Neural progenitor cell (in vitro differentiated cells): ENCODE data around the gene PEPD. TPM values are rescaled to one million over a fixed set of nuclear protein-coding genes. Genes with fewer than 3 reads are reported as not detected.

Source experiments
- DNase-seq: peaks from one replicate; pipeline ENCODE4 v3.0.0-alpha.2; 2016; ENCODE audit warnings: low spot score
- H2AFZ ChIP-seq: fragments of 200-600 bp; sonication (generic); replicated peaks from 2 replicates; pipeline ENCODE4 v1.6.1; 2016; ENCODE audit warnings: antibody characterized with exemption
- H3F3A ChIP-seq: fragments of 200-600 bp; sonication (generic); 2 replicates; pipeline ENCODE4 v1.6.1; 2016; ENCODE audit warnings: antibody characterized with exemption, low read depth
- H3K27ac ChIP-seq: fragments of 200-600 bp; sonication (generic); 2 replicates; pipeline ENCODE4 v1.5.1; 2016; ENCODE audit warnings: mild to moderate bottlenecking
- H3K27me3 ChIP-seq: fragments of 200-600 bp; sonication (generic); 2 replicates; pipeline ENCODE4 v1.6.1; 2016; ENCODE audit warnings: mild to moderate bottlenecking, moderate library complexity
- H3K36me3 ChIP-seq: fragments of 200-600 bp; sonication (generic); 2 replicates; pipeline ENCODE4 v1.5.1; 2016
- H3K4me1 ChIP-seq: fragments of 200-600 bp; sonication (generic); 2 replicates; pipeline ENCODE4 v1.6.1; 2016; ENCODE audit warnings: mixed run types
- H3K4me2 ChIP-seq: fragments of 200-600 bp; sonication (generic); 2 replicates; pipeline ENCODE4 v1.6.1; 2016
- H3K4me3 ChIP-seq: fragments of 200-600 bp; sonication (generic); 2 replicates; pipeline ENCODE4 v1.5.1; 2016
- H3K79me2 ChIP-seq: fragments of 200-600 bp; sonication (generic); 2 replicates; pipeline ENCODE4 v1.6.1; 2016; ENCODE audit warnings: low read depth
- H3K9ac ChIP-seq: fragments of 200-600 bp; sonication (generic); 2 replicates; pipeline ENCODE4 v1.6.1; 2016
- H3K9me3 ChIP-seq: fragments of 200-600 bp; sonication (generic); 2 replicates; pipeline ENCODE4 v1.5.1; 2016; ENCODE audit warnings: low read depth
- H4K20me1 ChIP-seq: fragments of 200-600 bp; sonication (generic); 2 replicates; pipeline ENCODE4 v1.6.1; 2016; ENCODE audit warnings: low read depth
- H3K27ac Mint-ChIP-seq: 3 replicates; pipeline ENCODE4 v1.8.0; 2021; ENCODE audit warnings: mixed read lengths
- H3K27me3 Mint-ChIP-seq: 2 replicates; pipeline ENCODE4 v1.8.0; 2022; ENCODE audit warnings: low read depth, mild to moderate bottlenecking, inconsistent platforms, moderate library complexity, mixed read lengths; ENCODE audit not compliant: insufficient read depth
- H3K36me3 Mint-ChIP-seq: 3 replicates; pipeline ENCODE4 v1.8.0; 2021; ENCODE audit warnings: mixed read lengths
- H3K4me1 Mint-ChIP-seq: 3 replicates; pipeline ENCODE4 v1.8.0; 2021; ENCODE audit warnings: mixed read lengths
- H3K4me3 Mint-ChIP-seq: 3 replicates; pipeline ENCODE4 v1.8.0; 2021; ENCODE audit warnings: mild to moderate bottlenecking, moderate library complexity, mixed read lengths
- H3K9me3 Mint-ChIP-seq: 3 replicates; pipeline ENCODE4 v1.8.0; 2020; ENCODE audit warnings: mixed read lengths
- CTCF ChIP-seq: fragments of 200-600 bp; sonication (generic); IDR thresholded peaks from 2 replicates; pipeline ENCODE4 v1.5.1; 2017; ENCODE audit warnings: antibody characterized with exemption, mild to moderate bottlenecking
- EZH2 ChIP-seq: fragments of 200-600 bp; sonication (generic); IDR thresholded peaks from 2 replicates; pipeline ENCODE4 v1.6.1; 2017; ENCODE audit warnings: antibody characterized with exemption, mild to moderate bottlenecking, moderate library complexity
- EZH2phosphoT487 ChIP-seq: fragments of 200-600 bp; sonication (generic); IDR thresholded peaks from 2 replicates; pipeline ENCODE4 v1.6.1; 2017; ENCODE audit warnings: antibody characterized with exemption
- total RNA-seq: library from RNA; depleted of rRNA; stranded (reverse); fragments of >200 nt; gene quantifications from 2 replicates; pipeline ENCODE4 v1.2.3, GENCODE V29; 2015; ENCODE audit warnings: low replicate concordance

PEPD gene
- total RNA-seq, 1 donor from 2014 or later = 47.0 TPM

DNA sequence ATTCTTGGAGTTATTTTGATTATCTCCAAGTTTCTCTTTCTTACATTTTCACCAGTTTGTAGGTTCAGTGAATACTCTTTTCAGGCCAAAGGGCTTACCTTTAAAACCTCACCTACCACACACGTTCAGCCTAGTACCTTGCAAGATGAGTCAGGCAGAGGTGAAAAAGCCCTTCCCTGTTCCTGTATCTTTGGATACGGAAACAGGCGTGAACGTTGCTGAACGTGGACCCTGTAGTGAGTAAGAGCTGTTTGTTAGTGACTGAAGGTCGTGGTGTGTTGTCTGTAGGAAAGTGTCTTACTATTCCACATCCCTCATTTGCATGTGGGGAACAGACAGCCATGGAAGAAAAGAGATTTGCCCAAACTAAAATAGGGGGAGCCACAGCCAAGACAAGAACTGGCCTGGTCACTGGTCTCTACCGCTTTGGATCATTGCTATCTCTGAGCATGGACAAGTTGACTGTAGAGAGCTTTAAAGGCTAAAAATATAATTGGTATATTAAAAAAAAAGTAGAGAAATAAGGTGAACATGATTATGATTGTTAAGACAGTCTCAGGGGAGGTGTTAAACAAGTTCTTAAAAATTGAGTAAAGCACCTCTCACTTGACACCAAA is 144.5 kb downstream of the PEPD start:
- Histone ChIP-seq H3K27me3 (peaks cover 6% of the 10 kb centered on the region), H3K36me3 (no peaks in the 10 kb centered on the region), H3K4me1 (peaks cover 47% of the 10 kb centered on the region), H3K9ac (no peak overlapping the region), H2AFZ (no peak overlapping the region), H3K4me2 (peak overlapping the region; percentile 57), H4K20me1 (peaks cover 80% of the 10 kb centered on the region), H3F3A (peaks cover 15% of the 10 kb centered on the region), H3K79me2 (peaks cover 81% of the 10 kb centered on the region), H3K9me3 (no peaks in the 10 kb centered on the region), H3K27ac (no peak overlapping the region), H3K4me3 (no peak overlapping the region)
- Mint-ChIP-seq H3K36me3 (peaks cover 19% of the 10 kb centered on the region), H3K27ac (no peak overlapping the region), H3K4me3 (no peak overlapping the region), H3K27me3 (no peaks in the 10 kb centered on the region), H3K4me1 (peaks cover 46% of the 10 kb centered on the region), H3K9me3 (no peaks in the 10 kb centered on the region)
- no peak for TF ChIP-seq EZH2
- TF ChIP-seq CTCF = no peak
- no peak for TF ChIP-seq EZH2phosphoT487
- no peak for DNase-seq

- Histone ChIP-seq H2AFZ (no peak overlapping the region), H3K4me3 (no peak overlapping the region), H4K20me1 (peaks cover 74% of the 10 kb centered on the region), H3K4me1 (peaks cover 47% of the 10 kb centered on the region), H3K36me3 (no peaks in the 10 kb centered on the region), H3K4me2 (peak overlapping the region; percentile 99), H3F3A (peaks cover 15% of the 10 kb centered on the region), H3K27me3 (peaks cover 6% of the 10 kb centered on the region), H3K27ac (no peak overlapping the region), H3K79me2 (peaks cover 75% of the 10 kb centered on the region), H3K9me3 (no peaks in the 10 kb centered on the region), H3K9ac (no peak overlapping the region)
- Mint-ChIP-seq H3K27me3 (no peaks in the 10 kb centered on the region), H3K27ac (no peak overlapping the region), H3K4me3 (no peak overlapping the region), H3K36me3 (peaks cover 19% of the 10 kb centered on the region), H3K4me1 (peaks cover 44% of the 10 kb centered on the region), H3K9me3 (no peaks in the 10 kb centered on the region)
- DNase-seq = no peak
- no peak for TF ChIP-seq CTCF
- TF ChIP-seq EZH2phosphoT487 = no peak
- no peak for TF ChIP-seq EZH2
These were observed 145.2 kb downstream of the PEPD start for GRCh38 chr19:33376423-33376822.

GRCh38 chr19:33375837-33376159 is 145.8 kb downstream of the PEPD start:
- H3K4me1 Mint-ChIP-seq = peaks cover 44% of the 10 kb centered on the region
- H3K79me2 ChIP-seq = peaks cover 68% of the 10 kb centered on the region
- peaks cover 68% of the 10 kb centered on the region for H4K20me1 ChIP-seq
- peak overlapping the region; percentile 99 for H3K4me2 ChIP-seq
- no peaks in the 10 kb centered on the region for H3K27me3 Mint-ChIP-seq
- peaks cover 47% of the 10 kb centered on the region for H3K4me1 ChIP-seq
- DNase-seq = no peak
- H3K9ac ChIP-seq = no peak overlapping the region
- H3K9me3 ChIP-seq = no peaks in the 10 kb centered on the region
- H3K4me3 Mint-ChIP-seq = no peak overlapping the region
- peaks cover 15% of the 10 kb centered on the region for H3F3A ChIP-seq
- peaks cover 16% of the 10 kb centered on the region for H3K36me3 Mint-ChIP-seq
- no peak overlapping the region for H3K27ac Mint-ChIP-seq
- no peak for TF ChIP-seq CTCF
- TF ChIP-seq EZH2phosphoT487 = no peak
- no peak for TF ChIP-seq EZH2
- peaks cover 6% of the 10 kb centered on the region for H3K27me3 ChIP-seq
- no peaks in the 10 kb centered on the region for H3K9me3 Mint-ChIP-seq
- H2AFZ ChIP-seq = no peak overlapping the region
- H3K27ac ChIP-seq = no peak overlapping the region
- no peak overlapping the region for H3K4me3 ChIP-seq
- no peaks in the 10 kb centered on the region for H3K36me3 ChIP-seq
